Measurements from ENCODE around the gene L3MBTL4.

DNA sequence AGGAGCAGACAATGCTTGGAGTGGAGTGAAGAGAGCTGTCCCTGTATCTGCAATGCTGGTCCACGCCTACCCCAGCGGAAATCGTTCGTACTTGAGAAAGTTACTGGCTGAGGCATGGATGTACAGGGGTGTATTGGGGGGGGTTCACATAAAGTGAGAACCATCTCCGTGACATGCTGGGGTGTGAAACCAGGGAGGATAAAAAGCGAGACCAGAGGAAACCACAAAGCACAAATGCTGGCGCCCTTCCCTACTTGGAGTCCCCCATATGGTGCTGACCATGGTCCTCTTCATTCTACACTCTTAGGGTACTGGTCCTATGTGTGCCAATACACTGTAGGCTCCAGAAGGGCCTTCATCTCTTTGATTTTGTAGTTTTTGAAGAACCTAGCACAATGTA is 244.1 kb downstream of the L3MBTL4 start:
- TF ChIP-seq POLR2A (IDR thresholded peaks at IDR 0.05; ENCODE audit: low read depth, low read length), result no peak
- no peak for TF ChIP-seq POLR2AphosphoS5 (IDR thresholded peaks at IDR 0.05; ENCODE audit: low read depth, low read length)
- no peak for TF ChIP-seq TAF1 (IDR thresholded peaks at IDR 0.05; ENCODE audit: low read depth, low read length)
- TF ChIP-seq SPI1 (IDR thresholded peaks at IDR 0.05; ENCODE audit: low read depth, low read length), result no peak

All from GM12891 (cell line).